ENCODE measurements around the gene PGRMC2. TPM values are rescaled to one million over a fixed set of nuclear protein-coding genes. Genes with fewer than 3 reads are reported as not detected.

Gene PGRMC2
- total and polyA plus RNA-seq, 2 donors (not counting 1 experiment from before 2014, with no cell fraction given): 4.7 to 30.7 TPM

GRCh38 chr4:128271551-128271950 lies 16.1 kb downstream of the PGRMC2 start:
- no peaks in the 10 kb centered on the region for H3K27me3 Mint-ChIP-seq
- Histone ChIP-seq H3K4me1 (ENCODE audit: control insufficient read depth in 2 of 2, insufficient read depth in 2 of 2, low read length in 2 of 2) (no peaks in the 10 kb centered on the region), H3K9ac (ENCODE audit: low read length) (no peak overlapping the region), H3K4me3 (ENCODE audit: control extremely low read depth in 1 of 5, extremely low read depth in 1 of 5, insufficient read depth in 1 of 5, low read depth in 2 of 5, low read length in 4 of 5) (no peak overlapping the region), H3K36me3 (replicated peaks in 1 of 2; ENCODE audit: control extremely low read depth in 1 of 2, control insufficient read depth in 1 of 2, extremely low read depth in 1 of 2, insufficient read depth in 2 of 2, low read length in 1 of 2) (peaks cover 4 to 14% of the 10 kb centered on the region in 2 experiments), H3K9me3 (ENCODE audit: control extremely low read depth in 1 of 3, control insufficient read depth in 2 of 3, insufficient read depth in 1 of 3, low read length in 2 of 3) (no peaks in the 10 kb centered on the region), H3K4me2 (replicated peaks; ENCODE audit: low read depth, low read length, poor library complexity, severe bottlenecking) (no peak overlapping the region), H3K27me3 (replicated peaks in 1 of 4; ENCODE audit: control extremely low read depth in 1 of 4, control insufficient read depth in 3 of 4, insufficient read depth in 4 of 4, low read length in 3 of 4) (no peaks in the 10 kb centered on the region), H3K79me2 (ENCODE audit: control insufficient read depth, insufficient read depth, low read length) (peaks cover 2% of the 10 kb centered on the region), H2AFZ (ENCODE audit: insufficient read depth, low read depth, low read length, poor library complexity, severe bottlenecking) (no peak overlapping the region), H3K27ac (ENCODE audit: low read length in 2 of 2) (no peak overlapping the region), H4K20me1 (ENCODE audit: control insufficient read depth, insufficient read depth, low read length, poor library complexity, severe bottlenecking) (no peaks in the 10 kb centered on the region)
- WGBS (ENCODE audit: insufficient coverage): no CpG with 5 or more reads among the region's 1 CpG
- no peak for DNase-seq
- no peaks in the 10 kb centered on the region for H3K9me3 Mint-ChIP-seq (ENCODE audit: insufficient read depth)
- no peaks in the 10 kb centered on the region for H3K4me1 Mint-ChIP-seq
- H3K4me3 Mint-ChIP-seq: no peak overlapping the region
- TF ChIP-seq EZH2 (IDR thresholded peaks at IDR 0.05; ENCODE audit: borderline replicate concordance, insufficient read depth, low read depth, low read length, poor library complexity, severe bottlenecking): no peak
- TF ChIP-seq, protein P1, sequence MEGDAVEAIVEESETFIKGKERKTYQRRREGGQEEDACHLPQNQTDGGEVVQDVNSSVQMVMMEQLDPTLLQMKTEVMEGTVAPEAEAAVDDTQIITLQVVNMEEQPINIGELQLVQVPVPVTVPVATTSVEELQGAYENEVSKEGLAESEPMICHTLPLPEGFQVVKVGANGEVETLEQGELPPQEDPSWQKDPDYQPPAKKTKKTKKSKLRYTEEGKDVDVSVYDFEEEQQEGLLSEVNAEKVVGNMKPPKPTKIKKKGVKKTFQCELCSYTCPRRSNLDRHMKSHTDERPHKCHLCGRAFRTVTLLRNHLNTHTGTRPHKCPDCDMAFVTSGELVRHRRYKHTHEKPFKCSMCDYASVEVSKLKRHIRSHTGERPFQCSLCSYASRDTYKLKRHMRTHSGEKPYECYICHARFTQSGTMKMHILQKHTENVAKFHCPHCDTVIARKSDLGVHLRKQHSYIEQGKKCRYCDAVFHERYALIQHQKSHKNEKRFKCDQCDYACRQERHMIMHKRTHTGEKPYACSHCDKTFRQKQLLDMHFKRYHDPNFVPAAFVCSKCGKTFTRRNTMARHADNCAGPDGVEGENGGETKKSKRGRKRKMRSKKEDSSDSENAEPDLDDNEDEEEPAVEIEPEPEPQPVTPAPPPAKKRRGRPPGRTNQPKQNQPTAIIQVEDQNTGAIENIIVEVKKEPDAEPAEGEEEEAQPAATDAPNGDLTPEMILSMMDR (IDR thresholded peaks at IDR 0.05): no peak
- H3K27ac Mint-ChIP-seq: no peak overlapping the region
- ChIA-PET CTCF (no interaction called here), POLR2A (no interaction called here)
- intact Hi-C loops (cut with micrococcal nuclease): no loop called here
- ATAC-seq (ENCODE audit: low read depth): no peak

DNA sequence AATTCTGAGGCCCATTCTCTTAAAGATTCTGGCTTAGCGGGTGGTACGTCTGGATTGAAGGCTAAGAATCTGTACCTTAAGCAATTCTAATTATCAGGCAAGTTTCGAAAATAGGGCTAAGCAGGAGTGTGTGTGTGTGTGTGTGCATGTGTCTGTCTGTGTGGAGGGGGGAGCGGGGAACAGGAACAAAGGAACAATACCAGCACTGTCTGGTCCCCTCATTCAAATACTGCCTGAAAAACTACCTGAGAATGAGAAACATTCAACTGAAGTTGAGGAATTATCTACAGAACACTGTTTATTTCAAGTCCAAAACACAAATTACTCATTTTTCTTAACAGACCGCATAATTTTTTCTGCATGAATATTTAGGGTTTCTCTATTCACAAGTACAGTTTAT lies 18.6 kb downstream of the PGRMC2 start:
- no peak for TF ChIP-seq EZH2 (IDR thresholded peaks at IDR 0.05; ENCODE audit: borderline replicate concordance, insufficient read depth, low read depth, low read length, poor library complexity, severe bottlenecking)
- TF ChIP-seq, protein P1 (IDR thresholded peaks at IDR 0.05): no peak
- H3K27ac Mint-ChIP-seq: no peak overlapping the region
- Histone ChIP-seq H3K27me3 (replicated peaks in 1 of 4; ENCODE audit: control extremely low read depth in 1 of 4, control insufficient read depth in 3 of 4, insufficient read depth in 4 of 4, low read length in 3 of 4) (no peaks in the 10 kb centered on the region), H3K4me3 (ENCODE audit: control extremely low read depth in 1 of 5, extremely low read depth in 1 of 5, insufficient read depth in 1 of 5, low read depth in 2 of 5, low read length in 4 of 5) (no peak overlapping the region), H4K20me1 (ENCODE audit: control insufficient read depth, insufficient read depth, low read length, poor library complexity, severe bottlenecking) (no peaks in the 10 kb centered on the region), H2AFZ (ENCODE audit: insufficient read depth, low read depth, low read length, poor library complexity, severe bottlenecking) (no peak overlapping the region), H3K4me1 (ENCODE audit: control insufficient read depth in 2 of 2, insufficient read depth in 2 of 2, low read length in 2 of 2) (no peaks in the 10 kb centered on the region), H3K36me3 (replicated peaks in 1 of 2; ENCODE audit: control extremely low read depth in 1 of 2, control insufficient read depth in 1 of 2, extremely low read depth in 1 of 2, insufficient read depth in 2 of 2, low read length in 1 of 2) (peaks cover 2 to 14% of the 10 kb centered on the region in 2 experiments), H3K79me2 (ENCODE audit: control insufficient read depth, insufficient read depth, low read length) (no peaks in the 10 kb centered on the region), H3K9ac (ENCODE audit: low read length) (no peak overlapping the region), H3K9me3 (ENCODE audit: control extremely low read depth in 1 of 3, control insufficient read depth in 2 of 3, insufficient read depth in 1 of 3, low read length in 2 of 3) (peaks cover 0 to 14% (median 10%) of the 10 kb centered on the region in 3 donors), H3K4me2 (replicated peaks; ENCODE audit: low read depth, low read length, poor library complexity, severe bottlenecking) (no peak overlapping the region), H3K27ac (ENCODE audit: low read length in 2 of 2) (no peak overlapping the region)
- ATAC-seq (ENCODE audit: low read depth) (no peak), DNase-seq (no peak)
- ChIA-PET CTCF (no interaction called here), POLR2A (no interaction called here)
- peaks cover 3% of the 10 kb centered on the region for H3K9me3 Mint-ChIP-seq (ENCODE audit: insufficient read depth)
- no peak overlapping the region for H3K4me3 Mint-ChIP-seq
- no peaks in the 10 kb centered on the region for H3K27me3 Mint-ChIP-seq
- WGBS (ENCODE audit: insufficient coverage): no CpG with 5 or more reads among the region's 5 CpGs
- intact Hi-C loops (cut with micrococcal nuclease): no loop called here
- no peaks in the 10 kb centered on the region for H3K4me1 Mint-ChIP-seq

Measured in B cell (primary cell).